Measurements from ENCODE around the gene NPAS2. TPM values are rescaled to one million over a fixed set of nuclear protein-coding genes. Genes with fewer than 3 reads are reported as not detected.

Gene NPAS2
- polyA plus RNA-seq, 1 donor: 16.8 TPM

DNA sequence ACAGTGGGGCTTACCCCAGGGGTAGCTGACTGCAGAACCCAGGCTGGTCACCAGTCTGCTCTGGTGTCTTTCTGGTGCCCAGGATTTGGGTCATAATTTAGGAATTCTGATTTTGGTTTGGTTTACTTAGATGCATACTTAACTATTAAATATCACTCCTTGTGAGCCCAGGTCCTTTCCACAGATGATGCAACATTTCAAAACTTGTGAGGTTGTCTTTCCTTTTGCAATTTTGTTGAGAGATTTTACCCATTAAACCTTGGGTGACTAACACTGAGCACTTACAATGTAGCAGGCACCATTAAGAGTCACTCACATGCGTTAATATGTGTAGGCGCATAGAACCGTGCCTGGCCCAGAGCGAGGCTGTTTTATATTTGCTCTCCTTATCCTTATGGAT is 120.3 kb downstream of the NPAS2 start:
- DNase-seq: no peak

- DNase-seq: no peak
Observed at GRCh38 chr2:100940766-100941645, 121.1 kb downstream of the NPAS2 start.

- DNase-seq: no peak
Observed at GRCh38 chr2:100941646-100942240, 121.8 kb downstream of the NPAS2 start.

GRCh38 chr2:100944617-100945432 is 124.9 kb downstream of the NPAS2 start:
- DNase-seq: no peak

- DNase-seq: no peak
Observed at GRCh38 chr2:100945433-100945740, 125.4 kb downstream of the NPAS2 start.

DNA sequence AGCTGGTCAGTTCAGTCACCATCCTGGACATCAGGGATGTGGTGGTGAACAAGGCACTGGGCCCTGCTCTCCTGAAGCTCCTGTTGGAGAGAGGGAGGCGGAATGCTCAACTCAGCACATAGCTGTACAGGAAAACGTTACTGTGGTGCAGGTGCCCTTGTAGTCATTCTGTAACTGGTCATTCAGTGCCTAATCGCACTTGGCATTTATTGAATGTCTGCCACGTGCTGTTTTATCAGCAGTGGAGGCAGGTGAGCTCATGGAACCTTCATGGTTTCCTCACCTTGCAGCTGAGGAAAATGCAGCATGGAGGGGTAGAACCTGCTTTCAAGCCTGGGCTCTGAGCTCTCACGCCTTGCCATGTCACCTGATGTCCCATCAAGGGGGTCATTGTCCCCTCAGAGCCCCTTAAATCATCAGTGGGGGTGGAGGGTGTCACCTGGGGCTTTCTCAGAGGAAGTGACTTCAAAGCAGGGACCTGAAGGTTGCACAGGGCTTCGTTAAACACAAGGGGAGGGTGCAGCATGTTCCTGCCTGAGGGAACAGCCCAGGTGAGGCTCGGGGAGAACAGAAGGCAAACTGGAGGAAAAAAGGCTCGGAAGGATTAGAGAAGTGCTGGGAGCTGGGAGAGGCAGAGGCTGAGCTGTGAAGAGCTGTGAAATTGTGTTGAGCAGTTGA is 126.1 kb downstream of the NPAS2 start:
- no peak for DNase-seq

DNA sequence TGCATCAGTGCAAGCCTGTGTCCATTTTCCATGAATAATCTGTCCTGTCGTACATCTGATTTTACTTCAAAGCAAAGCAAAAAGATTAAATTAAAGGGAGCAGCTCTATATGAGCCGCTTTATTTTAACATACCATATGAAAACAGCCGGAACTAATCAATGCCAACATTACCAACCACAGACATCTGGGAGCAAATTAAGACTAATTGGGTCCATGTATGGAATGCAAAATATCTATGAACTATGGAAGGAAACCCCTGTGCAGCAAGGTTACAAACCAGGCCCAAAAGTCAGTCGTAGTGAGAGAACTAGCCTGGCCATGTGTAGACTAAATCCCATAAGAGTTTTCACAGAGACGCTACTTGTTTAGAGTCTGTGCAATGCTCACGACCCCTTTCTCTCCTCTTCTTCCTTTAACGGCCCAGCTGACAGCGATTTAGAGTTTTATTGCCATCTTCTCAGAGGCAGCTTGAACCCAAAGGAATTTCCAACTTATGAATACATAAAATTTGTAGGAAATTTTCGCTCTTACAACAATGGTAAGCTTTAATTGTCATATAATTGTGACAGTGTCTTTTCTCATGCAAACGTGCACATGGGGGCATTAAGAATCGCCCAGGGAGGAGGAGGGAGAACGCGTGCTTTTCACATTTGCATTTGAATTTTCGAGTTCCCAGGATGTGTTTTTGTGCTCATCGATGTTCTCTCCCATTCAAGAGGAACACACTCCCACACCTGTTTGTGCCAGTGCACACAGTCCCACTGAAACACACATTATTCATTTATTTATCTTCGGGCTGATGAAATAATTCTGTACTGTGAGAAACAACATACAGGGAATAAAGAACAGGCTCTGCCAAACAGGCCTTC is 129.2 kb downstream of the NPAS2 start:
- DNase-seq: no peak

DNA sequence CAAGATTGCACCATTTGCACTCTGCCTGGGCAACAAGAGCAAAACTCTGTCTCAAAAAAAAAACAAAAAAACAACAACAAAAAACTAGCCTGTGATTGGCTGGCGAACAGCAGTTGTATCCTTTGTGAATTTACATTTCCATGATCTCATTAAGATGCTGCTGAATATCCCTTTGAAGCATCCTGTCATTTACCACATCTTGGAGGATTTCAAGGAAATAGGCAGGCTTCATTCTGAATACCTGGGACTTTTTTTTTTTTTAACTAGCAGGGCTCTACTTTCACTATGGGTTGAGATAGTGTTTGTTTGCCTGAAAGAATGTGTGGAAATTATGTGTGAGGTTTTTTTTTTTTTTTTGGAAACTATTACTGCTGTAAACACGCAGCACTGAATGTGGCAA is 132.6 kb downstream of the NPAS2 start:
- DNase-seq: no peak

GRCh38 chr2:100953406-100954043 is 133.6 kb downstream of the NPAS2 start:
- no peak for DNase-seq

GRCh38 chr2:100954044-100954420 is 134.1 kb downstream of the NPAS2 start:
- no peak for DNase-seq

- no peak for DNase-seq
Observed at GRCh38 chr2:100955226-100955625, 135.3 kb downstream of the NPAS2 start.

DNA sequence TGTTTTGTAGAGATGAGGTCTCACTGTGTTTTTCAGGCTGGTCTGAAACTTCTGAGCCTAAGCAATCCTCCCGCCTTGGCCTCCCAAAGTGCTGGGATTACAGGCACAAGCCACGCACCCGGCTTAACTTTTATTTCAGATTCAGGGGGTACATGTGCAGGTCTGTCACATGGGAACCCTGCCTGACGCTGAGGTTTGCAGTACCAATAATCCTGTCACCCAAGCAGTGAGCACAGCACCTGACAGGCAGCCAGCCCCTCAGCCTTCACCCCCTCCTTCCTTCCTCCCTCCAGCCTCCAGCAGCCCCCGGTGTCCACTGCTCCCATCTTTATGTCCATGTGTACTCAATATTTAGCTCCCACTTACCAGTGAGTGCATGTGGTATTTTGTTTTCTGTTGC is 136.1 kb downstream of the NPAS2 start:
- no peak for DNase-seq

DNA sequence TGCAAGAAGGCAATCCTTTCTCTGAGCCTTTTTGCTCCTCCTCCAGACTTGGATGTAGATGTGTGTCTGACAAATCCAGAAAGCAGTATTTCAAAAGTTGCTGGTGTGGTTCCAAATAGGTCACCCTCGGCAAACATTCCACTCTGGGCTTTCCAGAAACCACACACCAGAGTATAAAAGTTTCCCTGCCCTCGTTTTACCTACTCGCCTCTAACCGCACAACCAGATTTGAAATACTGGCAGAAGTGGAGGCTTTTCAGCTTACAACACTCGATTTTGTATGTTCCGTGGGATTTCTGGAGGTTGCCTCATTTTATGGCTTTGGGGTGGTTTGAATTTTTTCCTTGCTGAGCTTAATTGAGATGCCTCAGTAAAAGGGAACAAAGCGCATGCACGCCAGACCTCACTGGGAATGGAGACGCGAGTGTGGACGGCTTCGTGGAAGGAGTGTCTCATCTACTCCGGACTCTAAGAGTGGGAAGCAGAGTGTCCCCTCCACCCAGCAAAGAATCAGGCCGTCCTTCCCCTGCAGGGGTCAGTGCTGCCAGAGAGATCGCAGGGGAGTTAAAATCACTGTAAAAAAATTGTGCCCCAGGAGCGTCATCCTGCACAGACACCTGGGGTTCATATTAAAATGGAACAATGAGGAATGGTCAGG is 138.2 kb downstream of the NPAS2 start:
- DNase-seq: no peak

GRCh38 chr2:100959225-100959880 is 139.4 kb downstream of the NPAS2 start:
- DNase-seq: no peak

DNA sequence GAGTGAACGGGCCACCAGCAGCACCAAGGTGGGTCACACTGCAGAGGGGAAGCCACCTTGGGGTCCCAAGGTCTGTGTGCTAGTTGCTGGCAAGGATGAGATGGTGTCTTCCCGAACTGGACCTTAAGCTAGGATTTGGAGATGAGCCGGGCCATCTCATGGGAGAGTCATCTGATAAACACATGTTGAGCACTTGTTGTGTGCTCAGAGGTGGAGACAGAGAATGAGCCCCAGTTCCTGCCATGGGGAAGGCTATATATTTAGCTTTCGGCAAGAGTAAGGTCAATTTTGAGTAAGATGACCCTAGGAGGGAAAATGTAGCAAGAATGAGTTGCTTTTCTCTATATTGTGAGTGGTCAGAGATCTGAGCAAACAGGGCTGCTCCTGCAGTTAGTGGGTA is 140.7 kb downstream of the NPAS2 start:
- no peak for DNase-seq

GRCh38 chr2:100962366-100963025 is 142.6 kb downstream of the NPAS2 start:
- no peak for DNase-seq

- no peak for DNase-seq
Observed at GRCh38 chr2:100963026-100963375, 143.1 kb downstream of the NPAS2 start.

- no peak for DNase-seq
Observed at GRCh38 chr2:100964222-100964621, 144.3 kb downstream of the NPAS2 start.

DNA sequence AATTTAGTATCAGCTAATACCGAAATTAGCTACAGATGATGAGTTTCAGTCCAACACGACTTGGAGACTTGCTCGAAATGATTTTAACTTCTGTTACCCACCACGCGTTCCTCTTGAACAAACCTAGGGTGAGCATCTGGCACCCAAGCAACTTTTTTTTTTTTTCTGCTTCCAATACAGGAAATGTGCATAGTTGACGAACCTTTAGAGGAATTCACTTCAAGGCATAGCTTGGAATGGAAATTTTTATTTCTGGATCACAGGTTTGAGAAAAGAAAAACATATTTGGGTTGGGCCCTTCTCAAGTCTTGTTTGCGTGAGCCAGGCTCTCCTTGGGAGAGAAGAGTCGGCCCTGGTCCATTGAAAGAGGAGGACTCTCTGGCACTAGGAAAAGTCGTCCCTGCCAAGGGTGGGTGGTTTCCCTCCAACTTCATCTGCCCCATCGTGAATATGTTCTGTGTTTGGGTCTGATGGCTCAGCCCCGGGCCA is 144.8 kb downstream of the NPAS2 start:
- DNase-seq: no peak

Data from left kidney (tissue), 2 donors.